HEK293 (cell line): ENCODE results near the gene CIC.

ENCODE experiments used
- GFI1B ChIP-seq: fragments of 450-650 bp; formaldehyde crosslinking; IDR thresholded peaks from 2 replicates; pipeline ENCODE4 v1.5.1; 2016; ENCODE audit warnings: missing biosample characterization, missing genetic modification characterization
- HOXA7 ChIP-seq: sonication (generic); formaldehyde crosslinking; IDR thresholded peaks from 2 replicates; pipeline ENCODE4 v1.8.1; 2022; ENCODE audit warnings: missing genetic modification reagents, borderline replicate concordance
- KLF16 ChIP-seq: fragments of 450-650 bp; formaldehyde crosslinking; IDR thresholded peaks from 2 replicates; pipeline ENCODE4 v1.5.1; 2017; ENCODE audit warnings: missing biosample characterization, missing genetic modification characterization
- KLF8 ChIP-seq: fragments of 450-650 bp; formaldehyde crosslinking; IDR thresholded peaks from 2 replicates; pipeline ENCODE4 v1.5.1; 2016; ENCODE audit warnings: missing biosample characterization, missing genetic modification characterization
- MZF1 ChIP-seq: fragments of 450-650 bp; formaldehyde crosslinking; IDR thresholded peaks from 2 replicates; pipeline ENCODE4 v1.5.1; 2017; ENCODE audit warnings: missing biosample characterization, missing genetic modification characterization, borderline replicate concordance
- PRDM1 ChIP-seq: fragments of 450-650 bp; formaldehyde crosslinking; IDR thresholded peaks from 2 replicates; pipeline ENCODE4; 2016; ENCODE audit warnings: missing biosample characterization, missing genetic modification characterization
- RBAK ChIP-seq: fragments of 450-650 bp; formaldehyde crosslinking; IDR thresholded peaks from 2 replicates; pipeline ENCODE4 v1.5.1; 2016; ENCODE audit warnings: missing biosample characterization, missing genetic modification characterization
- SP2 ChIP-seq: fragments of 450-650 bp; formaldehyde crosslinking; IDR thresholded peaks from 2 replicates; pipeline ENCODE4 v1.5.1; 2016; ENCODE audit warnings: missing biosample characterization, missing genetic modification characterization
- ZBTB48 ChIP-seq: fragments of 450-650 bp; formaldehyde crosslinking; IDR thresholded peaks from 2 replicates; pipeline ENCODE4 v1.5.1; 2016; ENCODE audit warnings: missing biosample characterization, missing genetic modification characterization
- ZBTB7A ChIP-seq: fragments of 450-650 bp; formaldehyde crosslinking; IDR thresholded peaks from 2 replicates; pipeline ENCODE4 v1.5.1; 2016; ENCODE audit warnings: low read depth, missing biosample characterization, missing genetic modification characterization
- ZNF157 ChIP-seq: fragments of 450-650 bp; formaldehyde crosslinking; IDR thresholded peaks from 2 replicates; pipeline ENCODE4 v1.5.1; 2016; ENCODE audit warnings: missing biosample characterization, missing genetic modification characterization
- ZNF239 ChIP-seq: fragments of 450-650 bp; formaldehyde crosslinking; IDR thresholded peaks from 2 replicates; pipeline ENCODE4 v1.5.1; 2016; ENCODE audit warnings: missing biosample characterization, missing genetic modification characterization
- ZNF311 ChIP-seq: fragments of 450-650 bp; formaldehyde crosslinking; IDR thresholded peaks from 2 replicates; pipeline ENCODE4 v1.5.1; 2017; ENCODE audit warnings: missing biosample characterization, missing genetic modification characterization, borderline replicate concordance
- ZNF335 ChIP-seq: fragments of 450-650 bp; formaldehyde crosslinking; conservative IDR thresholded peaks from 2 replicates; pipeline ENCODE4 v1.5.1; 2016; ENCODE audit warnings: missing biosample characterization, missing genetic modification characterization
- ZNF660 ChIP-seq: fragments of 450-650 bp; IDR thresholded peaks from 2 replicates; pipeline ENCODE4 v1.5.1; 2018; ENCODE audit warnings: missing biosample characterization, mild to moderate bottlenecking, missing genetic modification characterization
- ZNF677 ChIP-seq: fragments of 450-650 bp; IDR thresholded peaks from 2 replicates; pipeline ENCODE4 v1.5.0; 2018; ENCODE audit warnings: missing biosample characterization, mild to moderate bottlenecking, missing genetic modification characterization, moderate library complexity
- TF ChIP-seq, protein P1 (sequence below): fragments of 450-650 bp; formaldehyde crosslinking; IDR thresholded peaks from 2 replicates; pipeline ENCODE4 v1.5.1; 2016; ENCODE audit warnings: missing biosample characterization, missing genetic modification characterization, borderline replicate concordance
- TF ChIP-seq, protein P2 (sequence below): fragments of 450-650 bp; formaldehyde crosslinking; IDR thresholded peaks from 2 replicates; pipeline ENCODE4 v1.5.1; 2016; ENCODE audit warnings: missing biosample characterization, missing genetic modification characterization
- TF ChIP-seq, protein P3 (sequence below): fragments of 450-650 bp; formaldehyde crosslinking; IDR thresholded peaks from 2 replicates; pipeline ENCODE4; 2016; ENCODE audit warnings: missing biosample characterization, missing genetic modification characterization
- TF ChIP-seq, protein P4 (sequence below): sonication (generic); formaldehyde crosslinking; IDR thresholded peaks from 2 replicates; pipeline ENCODE4 v1.8.1; 2022; ENCODE audit warnings: mild to moderate bottlenecking, moderate library complexity, missing genetic modification reagents
- TF ChIP-seq, protein P5 (sequence below): fragments of 450-650 bp; formaldehyde crosslinking; IDR thresholded peaks from 2 replicates; pipeline ENCODE4 v1.5.1; 2017; ENCODE audit warnings: missing biosample characterization, missing genetic modification characterization
- TF ChIP-seq, protein P6 (sequence below): fragments of 450-650 bp; formaldehyde crosslinking; IDR thresholded peaks from 2 replicates; pipeline ENCODE4 v1.5.1; 2016; ENCODE audit warnings: missing biosample characterization, missing genetic modification characterization

CIC gene

DNA sequence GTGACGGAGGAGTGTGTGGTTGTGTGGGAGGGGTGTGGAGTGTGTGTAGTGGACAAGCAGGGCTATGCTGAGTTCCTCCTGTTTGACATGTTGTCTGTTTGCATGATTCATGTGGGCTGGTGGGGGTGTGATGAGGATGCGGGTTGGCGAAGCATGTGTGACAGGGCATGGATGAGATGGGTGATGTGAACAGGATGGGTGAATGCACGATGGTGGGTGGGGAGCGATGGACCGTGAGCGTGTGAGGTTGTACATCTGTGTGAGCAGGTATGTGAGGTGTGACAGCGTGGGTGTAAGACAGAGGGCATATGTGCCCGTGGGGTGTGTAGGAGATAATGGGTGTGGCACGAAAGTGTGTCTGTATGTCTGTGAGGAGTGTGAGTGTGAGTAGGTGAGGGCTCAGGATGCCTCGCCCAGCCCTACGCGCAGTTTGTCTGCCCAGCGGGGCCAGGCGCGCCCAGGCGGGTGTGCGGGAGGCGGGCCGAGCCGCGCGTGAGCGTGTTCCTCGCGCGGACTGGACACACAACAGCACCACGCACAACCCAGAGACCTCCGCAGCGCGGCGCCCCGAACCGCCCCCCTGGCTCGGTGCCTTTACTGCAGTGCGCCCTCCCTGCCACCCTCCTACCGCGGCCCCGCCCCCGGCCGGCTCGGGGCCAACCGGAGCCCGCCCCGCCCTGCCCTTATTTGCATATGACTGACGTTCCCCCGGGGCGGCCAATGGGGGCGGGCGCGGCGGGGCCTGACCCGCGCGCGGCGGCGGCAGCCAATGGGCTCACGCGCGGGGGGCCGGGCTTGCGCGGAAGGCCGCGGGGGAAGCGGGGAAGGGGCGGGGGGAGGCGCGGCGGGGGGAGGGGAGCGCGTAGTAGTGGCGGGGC, 14.4 kb downstream of the CIC start (continued):
- TF ChIP-seq, protein P1, sequence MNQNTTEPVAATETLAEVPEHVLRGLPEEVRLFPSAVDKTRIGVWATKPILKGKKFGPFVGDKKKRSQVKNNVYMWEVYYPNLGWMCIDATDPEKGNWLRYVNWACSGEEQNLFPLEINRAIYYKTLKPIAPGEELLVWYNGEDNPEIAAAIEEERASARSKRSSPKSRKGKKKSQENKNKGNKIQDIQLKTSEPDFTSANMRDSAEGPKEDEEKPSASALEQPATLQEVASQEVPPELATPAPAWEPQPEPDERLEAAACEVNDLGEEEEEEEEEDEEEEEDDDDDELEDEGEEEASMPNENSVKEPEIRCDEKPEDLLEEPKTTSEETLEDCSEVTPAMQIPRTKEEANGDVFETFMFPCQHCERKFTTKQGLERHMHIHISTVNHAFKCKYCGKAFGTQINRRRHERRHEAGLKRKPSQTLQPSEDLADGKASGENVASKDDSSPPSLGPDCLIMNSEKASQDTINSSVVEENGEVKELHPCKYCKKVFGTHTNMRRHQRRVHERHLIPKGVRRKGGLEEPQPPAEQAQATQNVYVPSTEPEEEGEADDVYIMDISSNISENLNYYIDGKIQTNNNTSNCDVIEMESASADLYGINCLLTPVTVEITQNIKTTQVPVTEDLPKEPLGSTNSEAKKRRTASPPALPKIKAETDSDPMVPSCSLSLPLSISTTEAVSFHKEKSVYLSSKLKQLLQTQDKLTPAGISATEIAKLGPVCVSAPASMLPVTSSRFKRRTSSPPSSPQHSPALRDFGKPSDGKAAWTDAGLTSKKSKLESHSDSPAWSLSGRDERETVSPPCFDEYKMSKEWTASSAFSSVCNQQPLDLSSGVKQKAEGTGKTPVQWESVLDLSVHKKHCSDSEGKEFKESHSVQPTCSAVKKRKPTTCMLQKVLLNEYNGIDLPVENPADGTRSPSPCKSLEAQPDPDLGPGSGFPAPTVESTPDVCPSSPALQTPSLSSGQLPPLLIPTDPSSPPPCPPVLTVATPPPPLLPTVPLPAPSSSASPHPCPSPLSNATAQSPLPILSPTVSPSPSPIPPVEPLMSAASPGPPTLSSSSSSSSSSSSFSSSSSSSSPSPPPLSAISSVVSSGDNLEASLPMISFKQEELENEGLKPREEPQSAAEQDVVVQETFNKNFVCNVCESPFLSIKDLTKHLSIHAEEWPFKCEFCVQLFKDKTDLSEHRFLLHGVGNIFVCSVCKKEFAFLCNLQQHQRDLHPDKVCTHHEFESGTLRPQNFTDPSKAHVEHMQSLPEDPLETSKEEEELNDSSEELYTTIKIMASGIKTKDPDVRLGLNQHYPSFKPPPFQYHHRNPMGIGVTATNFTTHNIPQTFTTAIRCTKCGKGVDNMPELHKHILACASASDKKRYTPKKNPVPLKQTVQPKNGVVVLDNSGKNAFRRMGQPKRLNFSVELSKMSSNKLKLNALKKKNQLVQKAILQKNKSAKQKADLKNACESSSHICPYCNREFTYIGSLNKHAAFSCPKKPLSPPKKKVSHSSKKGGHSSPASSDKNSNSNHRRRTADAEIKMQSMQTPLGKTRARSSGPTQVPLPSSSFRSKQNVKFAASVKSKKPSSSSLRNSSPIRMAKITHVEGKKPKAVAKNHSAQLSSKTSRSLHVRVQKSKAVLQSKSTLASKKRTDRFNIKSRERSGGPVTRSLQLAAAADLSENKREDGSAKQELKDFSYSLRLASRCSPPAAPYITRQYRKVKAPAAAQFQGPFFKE (tag by site-specific recombination), result no peak; the same call in 1 of the 2 replicates
- TF ChIP-seq ZNF311 (tag by site-specific recombination) (peak; percentile 97), KLF16 (peak; percentile 92), ZNF157 (tag by site-specific recombination) (peak; percentile 64), ZBTB48 (tag by site-specific recombination) (peak; percentile 95), PRDM1 (tag by site-specific recombination) (peak; percentile 78), MZF1 (tag by site-specific recombination) (no peak), ZNF239 (tag by site-specific recombination) (peak; percentile 56; the same call in 1 of the 2 replicates), ZBTB7A (tag by site-specific recombination) (peak; percentile 93), GFI1B (tag by site-specific recombination) (no peak), ZNF335 (tag by site-specific recombination) (peak; percentile 50), KLF8 (peak; percentile 99), ZNF660 (tag by site-specific recombination) (0 out of 2 replicates have a peak, but pooled peaks have one; percentile 14), RBAK (tag by site-specific recombination) (no peak), SP2 (peak; percentile 72), HOXA7 (CRISPR knock-in tag) (no peak), ZNF677 (tag by site-specific recombination) (no peak)
- TF ChIP-seq, protein P2, sequence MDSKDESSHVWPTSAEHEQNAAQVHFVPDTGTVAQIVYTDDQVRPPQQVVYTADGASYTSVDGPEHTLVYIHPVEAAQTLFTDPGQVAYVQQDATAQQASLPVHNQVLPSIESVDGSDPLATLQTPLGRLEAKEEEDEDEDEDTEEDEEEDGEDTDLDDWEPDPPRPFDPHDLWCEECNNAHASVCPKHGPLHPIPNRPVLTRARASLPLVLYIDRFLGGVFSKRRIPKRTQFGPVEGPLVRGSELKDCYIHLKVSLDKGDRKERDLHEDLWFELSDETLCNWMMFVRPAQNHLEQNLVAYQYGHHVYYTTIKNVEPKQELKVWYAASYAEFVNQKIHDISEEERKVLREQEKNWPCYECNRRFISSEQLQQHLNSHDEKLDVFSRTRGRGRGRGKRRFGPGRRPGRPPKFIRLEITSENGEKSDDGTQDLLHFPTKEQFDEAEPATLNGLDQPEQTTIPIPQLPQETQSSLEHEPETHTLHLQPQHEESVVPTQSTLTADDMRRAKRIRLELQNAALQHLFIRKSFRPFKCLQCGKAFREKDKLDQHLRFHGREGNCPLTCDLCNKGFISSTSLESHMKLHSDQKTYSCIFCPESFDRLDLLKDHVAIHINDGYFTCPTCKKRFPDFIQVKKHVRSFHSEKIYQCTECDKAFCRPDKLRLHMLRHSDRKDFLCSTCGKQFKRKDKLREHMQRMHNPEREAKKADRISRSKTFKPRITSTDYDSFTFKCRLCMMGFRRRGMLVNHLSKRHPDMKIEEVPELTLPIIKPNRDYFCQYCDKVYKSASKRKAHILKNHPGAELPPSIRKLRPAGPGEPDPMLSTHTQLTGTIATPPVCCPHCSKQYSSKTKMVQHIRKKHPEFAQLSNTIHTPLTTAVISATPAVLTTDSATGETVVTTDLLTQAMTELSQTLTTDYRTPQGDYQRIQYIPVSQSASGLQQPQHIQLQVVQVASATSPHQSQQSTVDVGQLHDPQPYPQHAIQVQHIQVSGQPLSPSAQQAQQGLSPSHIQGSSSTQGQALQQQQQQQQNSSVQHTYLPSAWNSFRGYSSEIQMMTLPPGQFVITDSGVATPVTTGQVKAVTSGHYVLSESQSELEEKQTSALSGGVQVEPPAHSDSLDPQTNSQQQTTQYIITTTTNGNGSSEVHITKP (tag by site-specific recombination), result peak; percentile 97
- TF ChIP-seq, protein P3, sequence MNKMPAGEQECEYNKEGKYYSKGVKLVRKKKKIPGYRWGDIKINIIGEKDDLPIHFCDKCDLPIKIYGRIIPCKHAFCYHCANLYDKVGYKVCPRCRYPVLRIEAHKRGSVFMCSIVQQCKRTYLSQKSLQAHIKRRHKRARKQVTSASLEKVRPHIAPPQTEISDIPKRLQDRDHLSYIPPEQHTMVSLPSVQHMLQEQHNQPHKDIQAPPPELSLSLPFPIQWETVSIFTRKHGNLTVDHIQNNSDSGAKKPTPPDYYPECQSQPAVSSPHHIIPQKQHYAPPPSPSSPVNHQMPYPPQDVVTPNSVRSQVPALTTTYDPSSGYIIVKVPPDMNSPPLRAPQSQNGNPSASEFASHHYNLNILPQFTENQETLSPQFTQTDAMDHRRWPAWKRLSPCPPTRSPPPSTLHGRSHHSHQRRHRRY, result peak; percentile 79; the same call in 1 of the 2 replicates
- TF ChIP-seq, protein P4, sequence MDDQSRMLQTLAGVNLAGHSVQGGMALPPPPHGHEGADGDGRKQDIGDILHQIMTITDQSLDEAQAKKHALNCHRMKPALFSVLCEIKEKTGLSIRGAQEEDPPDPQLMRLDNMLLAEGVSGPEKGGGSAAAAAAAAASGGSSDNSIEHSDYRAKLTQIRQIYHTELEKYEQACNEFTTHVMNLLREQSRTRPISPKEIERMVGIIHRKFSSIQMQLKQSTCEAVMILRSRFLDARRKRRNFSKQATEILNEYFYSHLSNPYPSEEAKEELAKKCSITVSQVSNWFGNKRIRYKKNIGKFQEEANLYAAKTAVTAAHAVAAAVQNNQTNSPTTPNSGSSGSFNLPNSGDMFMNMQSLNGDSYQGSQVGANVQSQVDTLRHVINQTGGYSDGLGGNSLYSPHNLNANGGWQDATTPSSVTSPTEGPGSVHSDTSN, result no peak
- TF ChIP-seq, protein P5, sequence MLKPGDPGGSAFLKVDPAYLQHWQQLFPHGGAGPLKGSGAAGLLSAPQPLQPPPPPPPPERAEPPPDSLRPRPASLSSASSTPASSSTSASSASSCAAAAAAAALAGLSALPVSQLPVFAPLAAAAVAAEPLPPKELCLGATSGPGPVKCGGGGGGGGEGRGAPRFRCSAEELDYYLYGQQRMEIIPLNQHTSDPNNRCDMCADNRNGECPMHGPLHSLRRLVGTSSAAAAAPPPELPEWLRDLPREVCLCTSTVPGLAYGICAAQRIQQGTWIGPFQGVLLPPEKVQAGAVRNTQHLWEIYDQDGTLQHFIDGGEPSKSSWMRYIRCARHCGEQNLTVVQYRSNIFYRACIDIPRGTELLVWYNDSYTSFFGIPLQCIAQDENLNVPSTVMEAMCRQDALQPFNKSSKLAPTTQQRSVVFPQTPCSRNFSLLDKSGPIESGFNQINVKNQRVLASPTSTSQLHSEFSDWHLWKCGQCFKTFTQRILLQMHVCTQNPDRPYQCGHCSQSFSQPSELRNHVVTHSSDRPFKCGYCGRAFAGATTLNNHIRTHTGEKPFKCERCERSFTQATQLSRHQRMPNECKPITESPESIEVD (tag by site-specific recombination), result no peak
- TF ChIP-seq, protein P6, sequence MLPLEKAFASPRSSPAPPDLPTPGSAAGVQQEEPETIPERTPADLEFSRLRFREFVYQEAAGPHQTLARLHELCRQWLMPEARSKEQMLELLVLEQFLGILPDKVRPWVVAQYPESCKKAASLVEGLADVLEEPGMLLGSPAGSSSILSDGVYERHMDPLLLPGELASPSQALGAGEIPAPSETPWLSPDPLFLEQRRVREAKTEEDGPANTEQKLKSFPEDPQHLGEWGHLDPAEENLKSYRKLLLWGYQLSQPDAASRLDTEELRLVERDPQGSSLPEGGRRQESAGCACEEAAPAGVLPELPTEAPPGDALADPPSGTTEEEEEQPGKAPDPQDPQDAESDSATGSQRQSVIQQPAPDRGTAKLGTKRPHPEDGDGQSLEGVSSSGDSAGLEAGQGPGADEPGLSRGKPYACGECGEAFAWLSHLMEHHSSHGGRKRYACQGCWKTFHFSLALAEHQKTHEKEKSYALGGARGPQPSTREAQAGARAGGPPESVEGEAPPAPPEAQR, result no peak
